CD4-positive, alpha-beta T cell (primary cell): ENCODE results near the gene OTOGL. TPM values are rescaled to one million over a fixed set of nuclear protein-coding genes. Genes with fewer than 3 reads are reported as not detected.

ENCODE experiments used
- ATAC-seq: fragments of 200-7000 bp; cut with Tn5 transposase; one replicate; pipeline ENCODE4 v1.10.0; 2022; ENCODE audit warnings: mild to moderate bottlenecking; ENCODE audit not compliant: poor library complexity
- CTCF ChIA-PET: fragments of 350-600 bp; sonication (Branson Sonifier 250); formaldehyde crosslinking; loops from one replicate; lab custom pipeline; 2021; ENCODE audit warnings: antibody characterized with exemption, inconsistent platforms; lab: Charles Lee
- POLR2A ChIA-PET: fragments of 350-600 bp; sonication (Branson Sonifier 250); formaldehyde crosslinking; loops from one replicate; lab custom pipeline; 2021; ENCODE audit warnings: antibody characterized with exemption, inconsistent platforms; lab: Charles Lee
- DNase-seq, 14 experiments: peaks; one replicate each; pipeline ENCODE4 v3.0.0-alpha.2; 2013 to 2020; ENCODE audit warnings: mixed read lengths in 2 of 14
- H3K27ac ChIP-seq, 2 donors: one replicate each; pipeline versions ENCODE4 v1.5.1 to v1.7.0; 2013; ENCODE audit warnings: low read length in 2 of 2, low read depth in 1 of 2, mild to moderate bottlenecking in 1 of 2
- H3K27me3 ChIP-seq, 2 experiments: 1 replicate in 1 of 2; 2 replicates in 1 of 2; pipeline versions ENCODE4 v1.6.1 to v1.7.0; 2013; ENCODE audit warnings: low read length in 2 of 2, control low read depth in 1 of 2, mild to moderate bottlenecking in 1 of 2, moderate library complexity in 1 of 2; ENCODE audit not compliant: insufficient read depth in 2 of 2, control insufficient read depth in 1 of 2
- H3K36me3 ChIP-seq: one replicate; pipeline ENCODE4 v1.6.1; 2013; ENCODE audit warnings: low read length, control low read depth; ENCODE audit not compliant: insufficient read depth
- H3K4me1 ChIP-seq: one replicate; pipeline ENCODE4 v1.6.1; 2013; ENCODE audit warnings: low read length, control low read depth; ENCODE audit not compliant: insufficient read depth
- H3K4me3 ChIP-seq: one replicate; pipeline ENCODE4 v1.5.1; 2013; ENCODE audit warnings: mild to moderate bottlenecking, low read length, moderate library complexity
- H3K9me3 ChIP-seq, 2 experiments: 1 replicate in 1 of 2; 2 replicates in 1 of 2; pipeline versions ENCODE4 v1.6.1 to v1.7.0; 2013; ENCODE audit warnings: low read length in 2 of 2, mild to moderate bottlenecking in 2 of 2, control low read depth in 1 of 2, moderate library complexity in 1 of 2; ENCODE audit not compliant: control insufficient read depth in 1 of 2, insufficient read depth in 1 of 2
- H3K27ac Mint-ChIP-seq: one replicate; pipeline ENCODE4 v1.8.0; 2020; ENCODE audit warnings: mixed read lengths
- H3K27me3 Mint-ChIP-seq: one replicate; pipeline ENCODE4 v1.8.0; 2021; ENCODE audit warnings: mixed read lengths
- H3K36me3 Mint-ChIP-seq: one replicate; pipeline ENCODE4 v1.8.0; 2021; ENCODE audit warnings: low read depth, mixed read lengths
- H3K4me1 Mint-ChIP-seq: one replicate; pipeline ENCODE4 v1.8.0; 2021; ENCODE audit warnings: low read depth, mixed read lengths
- H3K4me3 Mint-ChIP-seq: one replicate; pipeline ENCODE4 v1.8.0; 2020; ENCODE audit warnings: mild to moderate bottlenecking, mixed read lengths
- H3K9me3 Mint-ChIP-seq: one replicate; pipeline ENCODE4 v1.8.0; 2020; ENCODE audit warnings: mixed read lengths
- CTCF ChIP-seq: fragments of 200-600 bp; IDR thresholded peaks from one replicate; pipeline ENCODE4 v1.8.0; 2022; ENCODE audit warnings: antibody characterized with exemption, mild to moderate bottlenecking
- intact Hi-C, 2 experiments: fragments of 100-400 bp; cut with DNase I in 1 of 2; cut with micrococcal nuclease in 1 of 2; formaldehyde crosslinking; loops; one replicate each; pipeline versions ENCODE4 v1.15.1 to v1.9.0; 2023 to 2025; cut with DNase I, micrococcal nuclease
- total RNA-seq, 174 experiments: library from RNA in 2 of 174; stranded (reverse) in 2 of 174; gene quantifications; one replicate each; pipeline ENCODE4 v1.2.3 and lab custom pipeline; 2021 to 2026

Gene OTOGL
- total RNA-seq, 2 experiments from 2014 or later: not detected

- no peak for ATAC-seq
- Histone ChIP-seq H3K9me3 (no peaks in the 10 kb centered on the region), H3K27me3 (peaks cover 0 to 5% of the 10 kb centered on the region in 2 experiments), H3K27ac (no peak overlapping the region), H3K4me3 (no peak overlapping the region), H3K4me1 (no peaks in the 10 kb centered on the region), H3K36me3 (no peaks in the 10 kb centered on the region)
- Mint-ChIP-seq H3K27me3 (peaks cover 17% of the 10 kb centered on the region), H3K36me3 (no peaks in the 10 kb centered on the region), H3K9me3 (no peaks in the 10 kb centered on the region), H3K4me3 (no peak overlapping the region), H3K4me1 (no peaks in the 10 kb centered on the region), H3K27ac (no peak overlapping the region)
- intact Hi-C loops: no loop called here
- no peak for DNase-seq
- CTCF ChIA-PET: no interaction called here
- no peak for TF ChIP-seq CTCF
- POLR2A ChIA-PET: no interaction called here
Observed at GRCh38 chr12:80201908-80202307, 102.6 kb downstream of the OTOGL start.

GRCh38 chr12:80205960-80206359 lies 106.6 kb downstream of the OTOGL start:
- Histone ChIP-seq H3K36me3 (no peaks in the 10 kb centered on the region), H3K27ac (no peak overlapping the region), H3K4me1 (no peaks in the 10 kb centered on the region), H3K4me3 (no peak overlapping the region), H3K27me3 (peaks cover 0 to 12% of the 10 kb centered on the region in 2 experiments), H3K9me3 (peaks cover 0 to 3% of the 10 kb centered on the region in 2 experiments)
- Mint-ChIP-seq H3K27me3 (peaks cover 10% of the 10 kb centered on the region), H3K27ac (no peak overlapping the region), H3K36me3 (no peaks in the 10 kb centered on the region), H3K4me3 (no peak overlapping the region), H3K4me1 (no peaks in the 10 kb centered on the region), H3K9me3 (no peaks in the 10 kb centered on the region)
- intact Hi-C loops: no loop called here
- DNase-seq (no peak), ATAC-seq (no peak)
- TF ChIP-seq CTCF: no peak
- ChIA-PET POLR2A (no interaction called here), CTCF (no interaction called here)

- intact Hi-C loops: no loop called here
- no peak for ATAC-seq
- Mint-ChIP-seq H3K4me1 (no peaks in the 10 kb centered on the region), H3K36me3 (no peaks in the 10 kb centered on the region), H3K9me3 (no peaks in the 10 kb centered on the region), H3K27me3 (peaks cover 10% of the 10 kb centered on the region), H3K27ac (no peak overlapping the region), H3K4me3 (no peak overlapping the region)
- no peaks in the 10 kb centered on the region for H3K4me1 ChIP-seq
- ChIA-PET POLR2A (no interaction called here), CTCF (no interaction called here)
- no peak for DNase-seq
- no peaks in the 10 kb centered on the region for H3K36me3 ChIP-seq
- no peak overlapping the region for H3K27ac ChIP-seq
- no peak overlapping the region for H3K4me3 ChIP-seq
- no peak for TF ChIP-seq CTCF
- H3K27me3 ChIP-seq: peaks cover 0 to 12% of the 10 kb centered on the region in 2 experiments
- H3K9me3 ChIP-seq: peaks cover 0 to 3% of the 10 kb centered on the region in 2 experiments
Observed at GRCh38 chr12:80208071-80208470, 108.7 kb downstream of the OTOGL start.
